ENCODE measurements around the gene GRIA3.
"Not testable (repeated sequence)": the region's sequence is repeated elsewhere in the genome, so short reads cannot be mapped to it uniquely, and the experiment has no call there.

Gene GRIA3

GRCh38 chrX:123340696-123341095 lies 156.6 kb downstream of the GRIA3 start:
- no peak for DNase-seq (ENCODE audit: low read depth in 1 of 2, low spot score in 1 of 2)

- no peak for DNase-seq (ENCODE audit: low read depth in 1 of 2, low spot score in 1 of 2)
Observed at GRCh38 chrX:123348468-123348867, 164.4 kb downstream of the GRIA3 start.

GRCh38 chrX:123350226-123350625 lies 166.1 kb downstream of the GRIA3 start:
- DNase-seq (ENCODE audit: low read depth in 1 of 2, low spot score in 1 of 2), result no peak

GRCh38 chrX:123357941-123358340 lies 173.9 kb downstream of the GRIA3 start:
- no peak for DNase-seq (ENCODE audit: low read depth in 1 of 2, low spot score in 1 of 2)

- no peak for DNase-seq (ENCODE audit: low read depth in 1 of 2, low spot score in 1 of 2)
Observed at GRCh38 chrX:123358457-123358856, 174.4 kb downstream of the GRIA3 start.

- no peak for DNase-seq (ENCODE audit: low read depth in 1 of 2, low spot score in 1 of 2)
Observed at GRCh38 chrX:123361371-123361770, 177.3 kb downstream of the GRIA3 start.

GRCh38 chrX:123386196-123386595 lies 202.1 kb downstream of the GRIA3 start:
- DNase-seq (ENCODE audit: low read depth in 1 of 2, low spot score in 1 of 2), result not testable (repeated sequence)

- no peak for DNase-seq (ENCODE audit: low read depth in 1 of 2, low spot score in 1 of 2)
Observed at GRCh38 chrX:123392921-123393320, 208.8 kb downstream of the GRIA3 start.

- no peak for DNase-seq (ENCODE audit: low read depth in 1 of 2, low spot score in 1 of 2)
Observed at GRCh38 chrX:123399709-123400108, 215.6 kb downstream of the GRIA3 start.

- DNase-seq (ENCODE audit: low read depth in 1 of 2, low spot score in 1 of 2), result no peak
Observed at GRCh38 chrX:123405231-123405630, 221.2 kb downstream of the GRIA3 start.

GRCh38 chrX:123408821-123409737 lies 225.0 kb downstream of the GRIA3 start:
- DNase-seq (ENCODE audit: low read depth in 1 of 2, low spot score in 1 of 2), result no peak

- DNase-seq (ENCODE audit: low read depth in 1 of 2, low spot score in 1 of 2), result no peak
Observed at GRCh38 chrX:123422875-123423274, 238.8 kb downstream of the GRIA3 start.

- DNase-seq (ENCODE audit: low read depth in 1 of 2, low spot score in 1 of 2), result no peak
Observed at GRCh38 chrX:123424546-123424945, 240.5 kb downstream of the GRIA3 start.

GRCh38 chrX:123425471-123425870 lies 241.4 kb downstream of the GRIA3 start:
- no peak for DNase-seq (ENCODE audit: low read depth in 1 of 2, low spot score in 1 of 2)

- DNase-seq (ENCODE audit: low read depth in 1 of 2, low spot score in 1 of 2), result no peak
Observed at GRCh38 chrX:123425904-123426303, 241.8 kb downstream of the GRIA3 start.

- no peak for DNase-seq (ENCODE audit: low read depth in 1 of 2, low spot score in 1 of 2)
Observed at GRCh38 chrX:123432361-123433150, 248.5 kb downstream of the GRIA3 start.

GRCh38 chrX:123436512-123437136 lies 252.5 kb downstream of the GRIA3 start:
- no peak for DNase-seq (ENCODE audit: low read depth in 1 of 2, low spot score in 1 of 2)

- not testable (repeated sequence) for DNase-seq (ENCODE audit: low read depth in 1 of 2, low spot score in 1 of 2)
Observed at GRCh38 chrX:123439926-123440325, 255.8 kb downstream of the GRIA3 start.

- no peak for DNase-seq (ENCODE audit: low read depth in 1 of 2, low spot score in 1 of 2)
Observed at GRCh38 chrX:123442764-123443163, 258.7 kb downstream of the GRIA3 start.

- DNase-seq (ENCODE audit: low read depth in 1 of 2, low spot score in 1 of 2), result no peak
Observed at GRCh38 chrX:123447506-123447905, 263.4 kb downstream of the GRIA3 start.

- DNase-seq (ENCODE audit: low read depth in 1 of 2, low spot score in 1 of 2), result no peak
Observed at GRCh38 chrX:123449335-123449734, 265.3 kb downstream of the GRIA3 start.

GRCh38 chrX:123450222-123450621 lies 266.1 kb downstream of the GRIA3 start:
- DNase-seq (ENCODE audit: low read depth in 1 of 2, low spot score in 1 of 2), result no peak

Data from activated T-helper 1 cell treated with anti-CD3 and anti-CD28 coated beads, Interleukin-2, amount 50 U/mL, for 16 hours (primary cell).